Skin of body (tissue), 2 donors: Measurements from ENCODE around the gene CORO1C. TPM values are rescaled to one million over a fixed set of nuclear protein-coding genes. Genes with fewer than 3 reads are reported as not detected.
"Not testable (repeated sequence)": the region's sequence is repeated elsewhere in the genome, so short reads cannot be mapped to it uniquely, and the experiment has no call there.

Source experiments
- DNase-seq: peaks from one replicate; lab custom pipeline; 2025; lab: John Stamatoyannopoulos, UW
- total RNA-seq: library from RNA; depleted of rRNA; stranded (reverse); fragments of >200 nt; gene quantifications from one replicate; pipeline ENCODE4 v1.2.3, GENCODE V29; 2014

The CORO1C gene
- total RNA-seq, 1 donor from 2014 or later: 141 TPM

DNA sequence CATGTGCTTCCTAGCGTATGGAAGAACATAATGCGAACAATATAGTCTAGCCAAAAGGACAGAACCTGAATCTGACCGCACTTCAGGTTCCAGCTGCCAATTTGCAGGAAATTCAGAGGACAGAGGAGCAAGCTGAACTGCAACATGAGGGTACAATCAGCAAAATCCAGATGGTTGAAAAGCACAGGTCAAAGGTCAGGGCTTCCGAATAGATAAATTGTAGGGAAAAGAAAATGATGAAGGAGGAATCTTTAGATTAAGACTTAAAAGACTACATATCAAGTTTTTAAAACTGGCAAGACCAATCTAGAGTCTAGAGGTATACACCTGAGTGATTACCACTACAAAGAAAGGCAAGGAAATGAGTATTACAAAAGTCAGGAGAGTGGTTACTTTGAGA lies 55.5 kb downstream of the CORO1C start:
- no peak for DNase-seq

GRCh38 chr12:108672054-108672453 lies 59.3 kb downstream of the CORO1C start:
- DNase-seq: no peak

DNA sequence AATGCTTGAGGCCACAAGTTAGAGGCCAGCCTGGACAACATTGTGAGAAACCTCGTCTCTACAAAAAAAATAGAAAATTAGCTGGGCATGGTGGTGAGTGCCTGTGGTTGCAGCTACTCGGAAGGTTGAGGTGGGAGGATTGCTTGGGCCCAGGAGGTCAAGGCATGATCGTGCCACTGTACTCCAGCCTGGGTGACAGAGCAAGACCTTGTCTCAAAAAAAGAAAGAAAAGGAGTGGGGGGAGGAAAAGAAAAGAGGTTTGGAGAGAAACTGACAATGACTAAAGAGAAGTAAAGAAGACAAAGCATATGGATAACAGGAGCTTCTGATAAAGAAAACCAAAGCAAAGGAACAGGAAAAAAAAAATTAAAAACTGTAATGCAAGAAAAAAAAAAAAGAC lies 60.2 kb downstream of the CORO1C start:
- DNase-seq: no peak

- no peak for DNase-seq
Observed at GRCh38 chr12:108670066-108670631, 61.2 kb downstream of the CORO1C start.

GRCh38 chr12:108668542-108668941 lies 62.8 kb downstream of the CORO1C start:
- peak; percentile 46 for DNase-seq

- no peak for DNase-seq
Observed at GRCh38 chr12:108668063-108668462, 63.3 kb downstream of the CORO1C start.

DNA sequence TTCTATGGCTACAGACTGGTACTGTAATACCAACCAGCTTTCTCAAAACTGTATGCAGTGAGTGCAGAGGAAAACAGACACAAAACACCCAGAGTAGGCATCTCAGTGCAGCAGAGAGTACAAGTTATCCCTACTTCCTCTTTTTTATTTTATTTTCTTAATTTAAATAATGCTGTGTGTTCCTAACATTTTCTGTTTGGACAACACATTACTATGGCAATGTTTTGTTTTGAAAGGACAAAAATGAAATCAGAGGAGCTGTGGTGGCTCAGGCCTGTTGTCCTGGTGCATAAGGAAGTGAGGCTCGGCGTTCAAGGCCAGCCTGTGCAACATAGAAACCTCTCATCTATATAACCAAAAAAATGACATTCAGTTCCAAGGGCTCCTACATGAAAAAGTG lies 64.0 kb downstream of the CORO1C start:
- DNase-seq: no peak

GRCh38 chr12:108666401-108666881 lies 64.9 kb downstream of the CORO1C start:
- no peak for DNase-seq

DNA sequence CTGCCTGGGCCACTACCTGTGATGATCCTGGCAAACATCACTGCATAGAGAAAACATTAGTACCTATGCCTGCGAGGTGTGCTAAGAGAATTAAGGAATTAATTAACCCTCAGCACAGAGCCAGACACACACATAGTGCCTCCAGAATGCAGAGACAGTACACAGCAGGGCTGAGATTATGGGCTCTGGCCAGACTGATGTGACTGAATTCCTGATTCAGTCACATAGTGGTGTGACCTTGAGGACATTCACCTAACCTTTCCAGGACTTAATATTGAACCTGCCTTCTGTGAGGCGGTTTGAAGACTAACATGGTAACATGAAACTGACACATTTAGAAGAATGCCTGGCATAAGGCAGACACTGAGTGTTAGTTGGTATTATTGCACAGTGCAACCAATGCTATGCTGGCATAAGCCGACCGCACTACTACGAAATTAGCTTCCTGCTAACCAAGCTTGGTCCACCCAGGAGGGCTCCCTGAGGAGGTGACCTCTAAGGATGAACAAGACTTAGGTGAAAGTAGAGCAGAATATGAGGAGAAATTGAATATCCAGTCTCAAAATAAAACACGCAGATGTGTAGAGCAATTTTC lies 65.6 kb downstream of the CORO1C start:
- DNase-seq: no peak

DNA sequence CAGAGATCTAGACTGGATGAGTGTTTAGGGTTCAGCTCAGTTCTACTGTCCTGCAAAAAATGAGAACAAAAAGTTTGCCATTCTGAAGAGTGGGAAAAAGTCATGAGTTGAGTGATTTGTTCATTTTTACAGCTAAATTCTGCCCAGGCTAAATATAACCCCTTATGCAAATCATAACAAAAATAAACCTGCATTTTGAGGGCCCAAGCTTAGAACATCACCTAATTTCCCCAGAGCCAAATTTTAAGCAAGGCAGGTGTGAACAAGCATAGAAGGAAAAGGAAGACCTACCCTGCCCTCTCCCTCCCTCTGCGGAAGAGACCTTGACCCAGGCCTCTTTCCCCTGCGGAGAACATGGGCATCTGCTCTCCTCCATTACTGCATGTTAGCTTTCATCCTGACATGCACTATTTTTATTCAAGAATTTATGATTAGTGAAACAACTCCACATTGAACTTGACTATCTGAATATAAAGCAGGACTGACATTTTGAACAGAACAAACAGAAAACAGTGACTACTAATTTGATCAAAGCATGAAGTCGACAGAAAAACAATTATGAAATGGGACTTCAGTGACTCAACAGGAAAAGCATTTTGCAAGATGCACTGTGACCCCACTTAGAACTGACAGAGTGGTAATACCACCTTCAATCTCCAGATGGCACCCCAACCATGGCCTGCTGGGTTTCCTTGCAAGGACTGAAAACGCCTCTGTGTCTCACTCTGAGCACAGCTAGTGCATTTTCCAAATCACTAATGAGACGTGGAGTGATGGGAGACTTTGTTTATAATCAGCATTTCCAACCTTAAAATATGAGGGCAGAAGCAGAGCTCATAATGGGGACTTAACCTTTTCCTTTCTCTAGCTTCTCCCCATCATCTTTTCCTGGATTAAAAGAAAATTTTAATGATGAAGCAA lies 66.7 kb downstream of the CORO1C start:
- DNase-seq: peak; percentile 96

GRCh38 chr12:108663324-108664015 lies 67.8 kb downstream of the CORO1C start:
- DNase-seq: no peak

GRCh38 chr12:108658115-108658514 lies 73.2 kb downstream of the CORO1C start:
- not testable (repeated sequence) for DNase-seq

DNA sequence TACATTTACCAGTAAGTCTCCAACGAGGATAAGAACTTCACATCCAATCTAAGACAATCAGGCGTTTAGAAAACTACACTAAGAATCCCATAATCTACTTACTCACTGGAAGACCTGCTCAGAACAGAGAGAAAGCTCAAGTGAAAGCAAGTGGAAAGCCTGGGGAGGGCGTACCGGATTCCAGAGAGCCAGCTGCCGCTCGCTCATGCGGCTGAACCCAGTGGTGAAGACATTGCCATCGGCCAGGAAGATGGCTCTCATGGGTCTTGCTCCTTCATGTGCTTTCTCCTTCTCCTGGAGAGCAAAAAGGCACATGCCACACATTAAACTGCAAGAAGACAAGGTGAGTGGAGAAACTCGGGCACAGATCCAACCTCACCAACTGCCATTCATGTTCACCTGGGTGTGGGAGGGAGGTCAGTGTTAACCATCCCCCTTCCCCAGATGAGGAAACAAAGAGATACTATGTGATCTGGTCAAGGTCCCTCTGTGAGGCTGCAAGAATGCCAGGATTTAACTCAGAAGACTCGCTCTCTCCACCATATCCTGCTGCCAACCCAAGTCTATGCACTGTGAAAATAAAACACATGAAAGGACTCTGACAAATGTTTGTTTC lies 74.1 kb downstream of the CORO1C start:
- no peak for DNase-seq

- DNase-seq: not testable (repeated sequence)
Observed at GRCh38 chr12:108656247-108656646, 75.1 kb downstream of the CORO1C start.

DNA sequence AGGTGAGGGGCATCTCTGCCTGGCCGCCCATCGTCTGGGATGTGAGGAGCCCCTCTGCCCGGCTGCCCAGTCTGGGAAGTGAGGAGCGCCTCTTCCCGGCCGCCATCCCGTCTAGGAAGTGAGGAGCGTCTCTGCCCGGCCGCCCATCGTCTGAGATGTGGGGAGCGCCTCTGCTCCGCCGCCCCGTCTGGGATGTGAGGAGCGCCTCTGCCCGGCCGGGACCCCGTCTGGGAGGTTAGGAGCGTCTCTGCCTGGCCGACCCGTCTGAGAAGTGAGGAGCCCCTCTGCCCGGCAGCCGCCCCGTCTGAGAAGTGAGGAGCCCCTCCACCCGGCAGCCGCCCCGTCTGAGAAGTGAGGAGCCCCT lies 75.5 kb downstream of the CORO1C start:
- DNase-seq: not testable (repeated sequence)

DNA sequence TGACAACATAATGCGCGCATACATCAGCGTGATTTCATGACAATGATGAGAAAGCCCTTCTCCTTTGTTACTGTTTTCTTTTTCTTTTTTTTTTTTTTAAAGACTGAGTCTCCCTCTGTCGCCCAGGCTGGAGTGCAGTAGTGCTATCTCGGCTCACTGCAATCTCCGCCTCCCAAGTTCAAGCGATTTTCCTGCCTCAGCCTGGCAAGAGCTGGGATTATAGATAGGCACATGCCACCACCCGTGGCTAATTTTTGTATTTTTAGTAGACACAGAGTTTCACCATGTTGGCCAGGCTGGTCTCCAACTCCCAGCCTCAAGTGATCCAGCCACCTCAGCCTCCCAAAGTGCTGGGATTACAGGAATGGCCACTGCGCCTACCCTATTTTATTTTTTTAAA lies 76.7 kb downstream of the CORO1C start:
- DNase-seq: not testable (repeated sequence)

GRCh38 chr12:108653922-108654321 lies 77.4 kb downstream of the CORO1C start:
- no peak for DNase-seq

- no peak for DNase-seq
Observed at GRCh38 chr12:108653082-108653516, 78.2 kb downstream of the CORO1C start.

DNA sequence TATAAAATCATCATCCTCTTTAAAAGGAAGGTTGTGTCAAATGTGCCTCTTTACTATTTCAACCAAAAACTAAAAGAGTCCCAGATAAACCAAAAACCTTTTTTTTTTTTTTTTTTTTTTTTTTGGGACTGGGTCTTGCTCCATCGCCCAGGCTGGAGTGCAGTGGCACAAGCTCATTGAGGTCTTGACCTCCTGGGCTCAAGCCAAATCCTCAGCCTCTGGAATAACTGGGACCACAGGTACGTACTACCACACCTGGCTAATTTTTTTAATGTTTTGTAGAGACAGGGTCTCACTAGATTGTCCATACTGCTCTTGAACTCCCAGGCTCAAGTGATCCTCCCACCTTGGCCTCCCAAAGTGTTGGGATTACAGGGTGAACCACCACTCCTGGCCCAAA lies 81.2 kb downstream of the CORO1C start:
- no peak for DNase-seq

- no peak for DNase-seq
Observed at GRCh38 chr12:108649669-108650068, 81.6 kb downstream of the CORO1C start.

DNA sequence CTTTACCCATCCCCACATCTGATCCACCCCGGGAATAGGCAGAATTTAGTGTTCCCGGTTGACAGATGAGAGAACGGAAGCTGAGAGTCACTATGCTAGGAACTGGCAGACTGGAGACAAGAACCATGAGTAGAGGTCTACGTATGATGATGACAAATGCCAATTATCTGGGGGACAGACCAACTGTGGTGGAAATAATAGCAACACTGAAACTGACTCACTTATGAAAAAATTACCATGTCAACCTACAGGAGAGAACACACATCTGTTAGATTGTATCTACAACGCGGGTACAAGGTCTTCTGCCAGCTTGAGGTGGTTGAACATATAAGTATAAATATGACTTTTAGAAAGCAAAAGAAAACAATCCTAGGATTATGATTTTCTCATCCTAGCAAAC lies 82.2 kb downstream of the CORO1C start:
- no peak for DNase-seq
